NCI-H128 (cell line): ENCODE data around the gene GOLGA6L10.
"Not testable (repeated sequence)": the region's sequence is repeated elsewhere in the genome, so short reads cannot be mapped to it uniquely, and the experiment has no call there.

Source experiments
- DNase-seq: peaks from one replicate; lab custom pipeline; 2025; ENCODE audit not compliant: unreplicated experiment; lab: John Stamatoyannopoulos, UW

Gene GOLGA6L10, protein sequence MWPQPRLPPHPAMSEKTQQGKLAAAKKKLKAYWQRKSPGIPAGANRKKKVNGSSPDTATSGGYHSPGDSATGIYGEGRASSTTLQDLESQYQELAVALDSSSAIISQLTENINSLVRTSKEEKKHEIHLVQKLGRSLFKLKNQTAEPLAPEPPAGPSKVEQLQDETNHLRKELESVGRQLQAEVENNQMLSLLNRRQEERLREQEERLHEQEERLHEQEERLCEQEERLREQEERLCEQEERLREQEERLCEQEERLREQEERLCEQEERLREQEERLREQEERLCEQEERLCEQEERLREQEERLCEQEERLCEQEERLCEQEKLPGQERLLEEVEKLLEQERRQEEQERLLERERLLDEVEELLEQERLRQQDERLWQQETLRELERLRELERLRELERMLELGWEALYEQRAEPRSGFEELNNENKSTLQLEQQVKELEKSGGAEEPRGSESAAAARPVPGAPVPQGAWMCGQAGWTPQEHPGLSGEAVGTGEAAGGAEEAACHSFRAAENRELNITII

DNA sequence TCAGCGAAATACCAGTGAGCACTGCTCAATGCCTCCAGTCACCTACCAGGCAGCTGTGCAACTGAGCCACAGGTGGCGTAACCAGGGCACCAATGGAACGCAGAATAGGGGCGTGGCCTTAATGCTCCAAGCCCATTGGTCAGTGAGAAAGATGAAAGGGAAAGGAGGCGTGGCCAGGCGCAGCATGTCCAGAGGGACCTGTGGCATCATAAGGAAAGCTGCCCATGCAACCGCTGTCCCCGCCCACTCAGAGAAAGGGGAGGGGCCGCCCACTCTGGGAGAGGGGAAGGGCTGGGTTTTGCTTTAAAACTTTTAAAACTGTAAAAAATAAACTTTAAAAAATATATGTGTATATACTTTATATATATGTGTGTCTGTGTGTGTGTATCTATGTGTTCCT lies at the start of gene GOLGA6L10:
TSS of gene GOLGA6L10 (minus strand) at position 101 of the 400 bp plus-strand sequence. CDS start at position 1, 100 bp downstream.
- DNase-seq: not testable (repeated sequence)

GRCh38 chr15:82398785-82399184 lies 49.5 kb upstream of the GOLGA6L10 start:
- DNase-seq: no peak

GRCh38 chr15:82397817-82398216 lies 48.5 kb upstream of the GOLGA6L10 start:
- DNase-seq: no peak

DNA sequence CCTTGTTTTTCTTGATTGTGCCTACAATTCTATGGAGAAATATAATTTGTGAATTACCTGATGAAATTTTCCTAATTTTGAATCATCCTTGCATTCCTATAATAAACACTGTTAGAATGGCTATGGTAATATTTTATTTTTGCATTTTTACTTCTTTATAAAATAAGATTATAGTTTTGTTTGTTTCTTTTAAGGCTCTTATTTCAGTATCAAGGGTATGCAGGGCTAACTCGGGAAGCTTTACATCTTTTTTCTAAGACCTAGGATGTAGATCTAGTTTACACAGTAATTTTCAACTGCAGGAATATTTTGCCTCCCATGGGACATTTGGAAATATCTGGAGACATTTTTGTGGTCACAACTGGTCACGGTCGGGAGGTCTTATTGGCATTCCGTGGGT lies 46.5 kb upstream of the GOLGA6L10 start:
- not testable (repeated sequence) for DNase-seq

- no peak for DNase-seq
These were observed 44.4 kb upstream of the GOLGA6L10 start for GRCh38 chr15:82393671-82394070.

DNA sequence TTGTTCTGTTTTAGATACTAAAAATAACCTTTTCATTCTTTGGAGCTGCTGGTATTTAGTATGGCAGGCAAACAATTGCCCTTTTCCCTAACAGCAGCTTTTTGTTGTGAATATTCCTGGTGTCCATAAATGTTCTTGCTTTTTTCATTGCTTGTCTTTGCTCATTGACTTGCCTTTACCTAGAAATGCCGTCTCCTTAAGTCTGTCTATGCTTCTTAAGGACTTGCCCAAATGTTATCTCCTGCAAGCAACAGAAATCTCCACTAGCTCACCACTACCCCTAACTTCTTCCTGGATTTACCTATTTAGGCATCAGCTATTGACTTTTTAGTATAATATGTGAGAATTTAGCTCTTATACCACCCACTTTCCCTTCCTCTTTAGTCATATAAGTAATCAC lies 42.8 kb upstream of the GOLGA6L10 start:
- DNase-seq: not testable (repeated sequence)

- DNase-seq: not testable (repeated sequence)
These were observed 40.9 kb upstream of the GOLGA6L10 start for GRCh38 chr15:82390152-82390551.

GRCh38 chr15:82387209-82387608 lies 37.9 kb upstream of the GOLGA6L10 start:
- DNase-seq: not testable (repeated sequence)

- not testable (repeated sequence) for DNase-seq
These were observed 32.2 kb upstream of the GOLGA6L10 start for GRCh38 chr15:82381330-82381955.

- DNase-seq: not testable (repeated sequence)
These were observed 30.3 kb upstream of the GOLGA6L10 start for GRCh38 chr15:82379552-82379951.

DNA sequence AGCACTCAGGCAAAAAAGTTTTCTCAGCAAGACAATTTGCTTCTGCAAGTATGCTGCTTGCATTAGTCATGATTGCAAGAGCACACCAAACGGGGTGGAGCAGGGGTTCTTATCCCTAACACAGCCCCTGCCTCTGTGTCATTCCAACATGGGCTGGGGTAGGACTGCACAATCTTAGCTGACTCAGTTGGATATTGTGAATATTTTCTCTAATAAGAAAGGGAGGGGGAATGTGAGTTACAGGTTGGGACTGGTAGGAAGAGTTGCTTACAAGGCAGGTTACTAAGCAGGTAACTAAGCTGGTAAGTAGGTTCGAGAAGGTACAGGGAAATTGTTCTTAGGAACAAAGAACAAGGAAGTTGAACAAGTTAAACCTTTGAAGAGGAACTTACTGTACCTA lies 24.4 kb upstream of the GOLGA6L10 start:
- not testable (repeated sequence) for DNase-seq

- DNase-seq: no peak
These were observed 22.4 kb upstream of the GOLGA6L10 start for GRCh38 chr15:82371656-82372055.

GRCh38 chr15:82367790-82368189 lies 18.5 kb upstream of the GOLGA6L10 start:
- not testable (repeated sequence) for DNase-seq

GRCh38 chr15:82365692-82366323 lies 16.5 kb upstream of the GOLGA6L10 start:
- not testable (repeated sequence) for DNase-seq

GRCh38 chr15:82364548-82364947 lies 15.3 kb upstream of the GOLGA6L10 start:
- DNase-seq: not testable (repeated sequence)

DNA sequence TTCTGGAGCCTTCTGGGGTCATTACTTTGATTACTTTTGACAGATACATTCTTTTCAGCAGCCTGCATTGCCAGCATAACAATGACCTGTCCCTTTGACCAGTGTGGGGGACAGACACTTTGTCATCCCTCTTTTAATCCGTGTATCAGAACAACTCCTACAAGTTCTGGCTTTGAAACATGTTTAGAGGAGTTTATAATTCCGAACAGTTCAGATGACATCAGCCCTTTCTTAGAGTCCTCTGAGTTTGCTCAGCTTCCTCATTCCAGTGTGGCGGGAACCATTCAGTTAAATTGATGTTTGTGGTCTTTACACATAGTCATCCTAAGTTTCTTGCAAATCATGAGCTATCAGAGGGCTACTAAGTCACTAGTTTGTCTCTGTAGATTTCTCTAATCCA lies 13.5 kb upstream of the GOLGA6L10 start:
- DNase-seq: not testable (repeated sequence)

- DNase-seq: not testable (repeated sequence)
These were observed 11.3 kb upstream of the GOLGA6L10 start for GRCh38 chr15:82360618-82361017.

DNA sequence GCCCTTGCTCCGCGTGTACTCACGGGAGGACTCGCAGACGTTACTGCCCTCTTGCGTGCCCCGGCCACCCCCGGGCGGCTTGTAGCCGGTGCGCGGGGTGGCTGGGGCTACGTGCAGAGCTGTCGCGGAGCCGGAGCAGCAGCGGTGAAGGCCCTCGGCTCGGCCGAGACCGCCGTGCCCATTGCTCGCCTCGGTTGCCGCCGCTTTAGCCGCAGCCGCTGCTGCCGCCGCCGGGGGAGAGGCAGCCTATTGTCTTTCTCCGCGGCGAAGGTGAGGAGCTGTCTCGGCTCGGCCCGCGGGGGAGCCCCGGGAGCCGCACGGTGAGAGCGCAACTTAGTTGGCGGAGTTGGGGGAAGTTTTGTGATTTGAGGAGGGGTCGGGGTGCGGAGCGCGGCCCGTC lies 5.8 kb upstream of the GOLGA6L10 start:
- DNase-seq: not testable (repeated sequence)

DNA sequence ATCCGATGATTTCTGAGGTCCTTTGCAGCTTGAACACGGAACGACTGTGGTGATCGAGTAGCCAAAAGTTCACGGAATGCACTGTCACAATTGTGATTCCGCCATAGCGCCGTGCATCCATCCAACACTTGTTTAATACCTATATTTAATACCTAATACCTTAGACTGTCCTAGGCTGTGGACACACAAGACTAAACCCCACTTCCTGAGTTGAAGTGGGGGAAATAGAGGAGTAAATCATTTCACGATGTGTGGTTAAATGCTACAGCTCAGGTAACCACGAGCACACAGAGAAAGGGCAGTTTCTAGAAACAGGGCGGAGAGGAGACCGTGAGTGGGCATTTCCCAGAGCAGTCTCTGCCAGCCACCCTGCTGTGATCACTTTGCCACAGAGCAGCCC lies 5.3 kb upstream of the GOLGA6L10 start:
- not testable (repeated sequence) for DNase-seq

DNA sequence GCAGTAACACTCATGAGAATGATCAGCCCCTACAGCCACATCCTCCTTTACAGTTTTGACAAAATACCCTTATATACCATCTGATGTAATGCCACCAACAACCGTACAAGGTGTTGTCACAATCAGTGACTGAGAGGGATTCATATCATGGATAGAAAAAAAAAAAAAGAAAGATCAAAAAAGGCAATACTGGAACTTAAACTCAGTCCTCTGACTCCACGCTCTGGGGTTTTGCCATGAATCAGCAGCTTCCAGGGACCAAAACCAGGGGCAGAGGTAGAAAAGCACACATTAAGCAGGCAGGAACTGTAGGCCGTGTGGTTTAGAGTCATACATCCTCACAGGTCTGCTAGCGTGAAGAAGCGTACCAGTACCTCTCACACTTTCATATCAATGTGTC lies 1.6 kb downstream of the GOLGA6L10 start:
- not testable (repeated sequence) for DNase-seq

DNA sequence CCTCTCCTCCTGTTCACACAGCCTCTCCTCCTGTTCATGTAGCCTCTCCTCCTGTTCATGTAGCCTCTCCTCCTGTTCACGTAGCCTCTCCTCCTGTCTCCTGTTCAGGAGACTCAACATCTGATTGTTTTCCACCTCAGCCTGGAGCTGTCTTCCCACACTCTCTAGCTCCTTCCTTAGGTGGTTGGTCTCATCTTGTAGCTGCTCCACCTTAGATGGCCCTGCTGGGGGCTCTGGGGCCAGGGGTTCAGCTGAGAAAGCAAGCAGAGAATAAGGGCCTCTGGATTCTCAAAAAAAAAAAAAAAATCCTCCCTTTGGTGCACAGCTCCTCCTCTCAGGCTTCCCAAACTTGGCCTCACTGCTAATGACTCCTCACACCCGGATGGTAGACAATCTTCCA lies 4.1 kb downstream of the GOLGA6L10 start:
- not testable (repeated sequence) for DNase-seq
